OCI-LY3 (cell line): ENCODE measurements around the gene SGPP2.

Source experiments
- H2AFZ ChIP-seq: fragments of 200-600, 300-600 bp; shearing (Covaris generic); 2 replicates; pipeline ENCODE4 v1.6.0; 2014; ENCODE audit warnings: antibody characterized with exemption, low read depth, low read length
- H3K27ac ChIP-seq: fragments of 200-600, 300-600 bp; sonication (generic); 2 replicates; pipeline ENCODE4 v1.5.1; 2014; ENCODE audit warnings: mild to moderate bottlenecking, low read length, moderate library complexity, mixed read lengths
- H3K27me3 ChIP-seq: fragments of 200-600, 300-600 bp; sonication (generic); 2 replicates; pipeline ENCODE4 v1.6.1; 2014; ENCODE audit warnings: low read depth, low read length, mixed read lengths
- H3K36me3 ChIP-seq: fragments of 200-600, 300-600 bp; sonication (generic); replicated peaks from 2 replicates; pipeline ENCODE3; 2014; ENCODE audit warnings: low read depth, low read length, mixed read lengths
- H3K4me1 ChIP-seq: fragments of 300-600, 200-600 bp; sonication (generic); 2 replicates; pipeline ENCODE4 v1.6.1; 2014; ENCODE audit warnings: low read length, mixed read lengths
- H3K4me2 ChIP-seq: fragments of 200-600, 300-600 bp; sonication (generic); 2 replicates; pipeline ENCODE4 v1.6.1; 2014; ENCODE audit warnings: low read length, mixed read lengths
- H3K4me3 ChIP-seq: fragments of 300-600, 200-600 bp; sonication (generic); 2 replicates; pipeline ENCODE4 v1.5.1; 2014; ENCODE audit warnings: antibody characterized with exemption, mild to moderate bottlenecking, low read length, moderate library complexity
- H3K79me2 ChIP-seq: fragments of 300-600, 200-600 bp; shearing (Covaris generic); 2 replicates; pipeline ENCODE4 v1.6.1; 2014; ENCODE audit warnings: mild to moderate bottlenecking, low read length, mixed read lengths
- H3K9ac ChIP-seq: fragments of 300-600, 200-600 bp; shearing (Covaris generic); 2 replicates; pipeline ENCODE4 v1.6.0; 2014; ENCODE audit warnings: mild to moderate bottlenecking, low read length, moderate library complexity
- H3K9me3 ChIP-seq: fragments of 200-600, 300-600 bp; shearing (Covaris generic); 2 replicates; pipeline ENCODE4 v1.6.1; 2014; ENCODE audit warnings: low read length, mixed read lengths; ENCODE audit not compliant: insufficient read depth
- H4K20me1 ChIP-seq: fragments of 200-600, 300-600 bp; sonication (generic); 2 replicates; pipeline ENCODE4 v1.6.1; 2016; ENCODE audit warnings: low read length, mixed read lengths; ENCODE audit not compliant: insufficient read depth
- EZH2phosphoT487 ChIP-seq: fragments of 200-600 bp; shearing (Covaris generic); IDR thresholded peaks from 2 replicates; pipeline ENCODE4 v1.6.1; 2018; ENCODE audit warnings: antibody characterized with exemption, mixed run types, low read depth
- TF ChIP-seq, protein P1 (sequence below): fragments of 200-600, 300-600 bp; sonication (generic); IDR thresholded peaks from 2 replicates; pipeline ENCODE4 v1.5.1; 2014; ENCODE audit warnings: antibody characterized with exemption, low read length, low read depth

Gene SGPP2

GRCh38 chr2:222480497-222480896 is 56.2 kb downstream of the SGPP2 start:
- TF ChIP-seq, protein P1, sequence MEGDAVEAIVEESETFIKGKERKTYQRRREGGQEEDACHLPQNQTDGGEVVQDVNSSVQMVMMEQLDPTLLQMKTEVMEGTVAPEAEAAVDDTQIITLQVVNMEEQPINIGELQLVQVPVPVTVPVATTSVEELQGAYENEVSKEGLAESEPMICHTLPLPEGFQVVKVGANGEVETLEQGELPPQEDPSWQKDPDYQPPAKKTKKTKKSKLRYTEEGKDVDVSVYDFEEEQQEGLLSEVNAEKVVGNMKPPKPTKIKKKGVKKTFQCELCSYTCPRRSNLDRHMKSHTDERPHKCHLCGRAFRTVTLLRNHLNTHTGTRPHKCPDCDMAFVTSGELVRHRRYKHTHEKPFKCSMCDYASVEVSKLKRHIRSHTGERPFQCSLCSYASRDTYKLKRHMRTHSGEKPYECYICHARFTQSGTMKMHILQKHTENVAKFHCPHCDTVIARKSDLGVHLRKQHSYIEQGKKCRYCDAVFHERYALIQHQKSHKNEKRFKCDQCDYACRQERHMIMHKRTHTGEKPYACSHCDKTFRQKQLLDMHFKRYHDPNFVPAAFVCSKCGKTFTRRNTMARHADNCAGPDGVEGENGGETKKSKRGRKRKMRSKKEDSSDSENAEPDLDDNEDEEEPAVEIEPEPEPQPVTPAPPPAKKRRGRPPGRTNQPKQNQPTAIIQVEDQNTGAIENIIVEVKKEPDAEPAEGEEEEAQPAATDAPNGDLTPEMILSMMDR, result no peak
- H3K27ac ChIP-seq, result no peak overlapping the region
- no peak overlapping the region for H3K4me3 ChIP-seq

DNA sequence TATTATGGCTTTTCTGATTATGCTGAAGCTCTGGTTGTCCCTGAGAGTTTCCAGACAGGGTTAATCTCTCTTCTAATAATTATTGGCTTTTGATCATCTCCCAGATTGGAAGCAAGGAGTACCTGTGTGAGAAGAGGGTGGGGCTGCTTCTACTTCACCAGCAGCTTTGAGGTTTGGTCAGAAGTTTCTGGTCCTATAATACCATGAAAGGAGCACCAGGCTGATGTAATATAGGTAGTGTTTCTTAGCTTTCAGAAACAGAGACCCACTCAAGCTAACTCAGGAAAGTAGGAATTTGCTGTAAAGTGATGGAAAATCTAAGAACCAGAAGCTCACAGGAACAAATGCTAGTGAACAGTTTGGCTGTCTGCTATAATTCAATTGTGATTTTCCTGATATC is 57.6 kb downstream of the SGPP2 start:
- Histone ChIP-seq H3K4me2 (no peak overlapping the region), H3K27me3 (no peaks in the 10 kb centered on the region)

More at GRCh38 chr2:222480497-222480896, 56.2 kb downstream of the SGPP2 start:
- Histone ChIP-seq H3K9ac (no peak overlapping the region), H3K4me2 (no peak overlapping the region), H3K9me3 (no peaks in the 10 kb centered on the region), H3K27me3 (no peaks in the 10 kb centered on the region), H3K79me2 (no peaks in the 10 kb centered on the region), H3K36me3 (no peaks in the 10 kb centered on the region), H4K20me1 (no peaks in the 10 kb centered on the region), H3K4me1 (no peaks in the 10 kb centered on the region), H2AFZ (no peak overlapping the region)

DNA sequence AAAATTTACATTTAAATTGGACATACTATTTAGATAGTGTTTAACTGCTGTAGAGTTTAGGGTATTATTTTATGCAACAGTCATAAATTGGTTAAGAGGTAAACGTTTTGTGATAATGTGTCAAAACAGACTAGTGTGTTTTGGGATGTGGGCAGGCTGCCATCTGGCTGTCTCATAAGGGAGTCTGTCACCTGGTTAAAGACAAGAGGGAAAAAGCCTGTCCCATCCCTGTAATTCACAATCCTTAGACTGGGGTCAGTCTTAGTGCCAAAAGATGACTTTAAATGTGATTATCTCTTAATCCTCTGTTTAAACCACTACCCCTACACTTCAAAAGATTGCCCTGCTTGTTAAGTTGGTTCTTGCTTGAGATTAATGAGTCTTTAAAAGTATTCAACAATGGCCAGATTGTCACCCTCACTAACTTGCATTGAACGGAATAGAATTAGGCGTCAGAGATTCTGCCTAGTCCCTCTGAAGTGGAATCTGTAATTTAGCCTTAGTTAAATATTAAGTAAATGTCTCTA is 59.2 kb downstream of the SGPP2 start:
- no peaks in the 10 kb centered on the region for H4K20me1 ChIP-seq
- no peaks in the 10 kb centered on the region for H3K79me2 ChIP-seq
- no peak overlapping the region for H3K4me2 ChIP-seq

More for the DNA sequence above, 57.6 kb downstream of the SGPP2 start:
- Histone ChIP-seq H2AFZ (no peak overlapping the region), H3K27ac (no peak overlapping the region), H3K9me3 (no peaks in the 10 kb centered on the region), H3K4me1 (no peaks in the 10 kb centered on the region), H3K9ac (no peak overlapping the region), H3K4me3 (no peak overlapping the region), H3K36me3 (no peaks in the 10 kb centered on the region), H3K79me2 (no peaks in the 10 kb centered on the region), H4K20me1 (no peaks in the 10 kb centered on the region)
- TF ChIP-seq, protein P1, result no peak
- no peak for TF ChIP-seq EZH2phosphoT487

DNA sequence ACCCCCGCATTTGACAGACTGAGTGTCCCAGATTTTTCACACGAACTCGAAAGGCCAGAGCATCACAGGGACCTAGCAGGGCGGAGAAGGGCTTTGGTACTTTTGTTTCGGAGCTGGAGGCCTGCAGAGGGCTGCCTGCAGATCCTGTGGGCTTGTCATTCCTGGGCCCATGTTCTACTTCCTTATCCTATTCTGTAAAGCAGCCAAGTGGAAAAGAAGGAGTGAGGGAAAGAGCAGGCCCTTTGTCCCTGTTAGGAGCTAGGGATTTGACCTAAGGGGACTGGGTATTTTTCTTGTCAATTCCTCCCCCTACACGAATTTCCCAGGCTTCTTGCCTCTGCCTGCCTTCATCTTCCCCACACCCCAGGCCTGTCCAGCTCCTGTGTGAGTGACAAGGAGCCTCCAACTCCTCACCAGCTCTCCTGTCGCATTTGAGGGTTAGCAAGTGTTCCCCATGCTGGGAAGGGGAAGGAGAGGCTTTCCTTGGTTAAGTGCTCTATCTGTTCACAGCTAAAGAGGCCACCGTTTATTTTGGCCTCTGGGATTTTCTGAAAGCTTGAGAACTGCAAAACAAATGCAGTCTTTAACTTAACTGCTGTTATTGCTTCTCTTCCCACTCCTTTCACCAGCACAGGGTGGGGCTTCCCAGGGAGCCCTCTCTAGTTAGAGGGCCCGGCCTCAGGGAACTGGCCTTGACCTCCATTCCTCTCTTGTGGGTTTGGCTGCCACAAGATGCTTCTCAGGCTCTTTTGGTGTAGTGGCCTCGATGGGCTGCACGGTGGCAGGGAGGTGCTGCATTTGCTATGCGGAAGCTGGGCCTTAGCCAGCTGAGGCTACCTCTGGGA is 61.2 kb downstream of the SGPP2 start:
- Histone ChIP-seq H4K20me1 (no peaks in the 10 kb centered on the region), H3K9me3 (no peaks in the 10 kb centered on the region), H3K79me2 (no peaks in the 10 kb centered on the region), H3K4me1 (no peaks in the 10 kb centered on the region), H3K27me3 (no peaks in the 10 kb centered on the region), H3K4me3 (no peak overlapping the region), H2AFZ (no peak overlapping the region), H3K4me2 (no peak overlapping the region), H3K36me3 (no peaks in the 10 kb centered on the region), H3K9ac (no peak overlapping the region), H3K27ac (no peak overlapping the region)
- TF ChIP-seq EZH2phosphoT487, result no peak
- TF ChIP-seq, protein P1, result no peak

More for the DNA sequence above, 59.2 kb downstream of the SGPP2 start:
- H3K27ac ChIP-seq, result no peak overlapping the region
- H3K4me3 ChIP-seq, result no peak overlapping the region
- no peaks in the 10 kb centered on the region for H3K27me3 ChIP-seq
- H3K9me3 ChIP-seq, result no peaks in the 10 kb centered on the region
- H3K9ac ChIP-seq, result no peak overlapping the region
- TF ChIP-seq, protein P1, result peak; percentile 38
- TF ChIP-seq EZH2phosphoT487, result no peak
- H2AFZ ChIP-seq, result no peak overlapping the region
- no peaks in the 10 kb centered on the region for H3K36me3 ChIP-seq
- H3K4me1 ChIP-seq, result no peaks in the 10 kb centered on the region
